ENCODE data around the gene NUMB. TPM values are rescaled to one million over a fixed set of nuclear protein-coding genes. Genes with fewer than 3 reads are reported as not detected.

NUMB gene
- total and polyA plus RNA-seq, 2 of the 13 experiments (the other 11 are each of a cell fraction or from before 2014, with no cell fraction given): 20.3 to 71.1 TPM

GRCh38 chr14:73312687-73313086 is 145.7 kb downstream of the NUMB start:
- Histone ChIP-seq H4K20me1 (ENCODE audit: insufficient read depth, low read length) (no peaks in the 10 kb centered on the region), H3K4me3 (replicated peaks in 1 of 3; ENCODE audit: insufficient read depth in 1 of 3, low read depth in 2 of 3, low read length in 3 of 3) (no peak overlapping the region), H3K9ac (ENCODE audit: insufficient read depth, low read depth, low read length) (no peak overlapping the region), H3K79me2 (ENCODE audit: insufficient read depth, low read length) (no peaks in the 10 kb centered on the region), H3K4me2 (ENCODE audit: low read depth, low read length) (no peak overlapping the region), H3K4me1 (ENCODE audit: insufficient read depth, low read length) (no peaks in the 10 kb centered on the region), H3K9me3 (ENCODE audit: low read length) (no peaks in the 10 kb centered on the region), H3K27ac (ENCODE audit: extremely low read length, insufficient read depth, low read length) (no peak overlapping the region), H3K27me3 (ENCODE audit: control insufficient read depth in 1 of 2, insufficient read depth in 2 of 2, low read length in 2 of 2) (no peaks in the 10 kb centered on the region), H2AFZ (ENCODE audit: low read length) (no peak overlapping the region), H3K36me3 (replicated peaks in 1 of 2; ENCODE audit: control insufficient read depth in 1 of 2, insufficient read depth in 2 of 2, low read length in 2 of 2) (0 out of 5 replicates have a peak, but pooled peaks cover 0 to 7% of the 10 kb centered on the region in 2 experiments)
- FAIRE-seq (no peak), DNase-seq (ENCODE audit: low spot score) (no peak), ATAC-seq (no peak)
- WGBS (ENCODE audit: low lambda C conversion rate): 99% methylated on average over 3 of the region's 3 CpGs
- no TSS peak for BruUV-seq (replicated peaks)
- ChIA-PET POLR2A (interaction anchor here (1.0 kb wide), 1 partner anchor 16 kb away, joined by 4 read pairs; no protein-coding TSS in a partner anchor), CTCF (ENCODE audit: low intra/inter-chr PET ratio, low total read pairs) (no interaction called here)
- intact Hi-C loops (cut with micrococcal nuclease; ENCODE audit: unreplicated experiment) (no loop called here), in situ Hi-C loops (cut with HindIII; ENCODE audit: extremely low pct_ligation_motif_present, low pct_unique_long_range_greater_than_20kb) (no loop called here)
- TF ChIP-seq TAF1 (CRISPR knock-in tag; IDR thresholded peaks at IDR 0.05) (no peak), YEATS2 (CRISPR knock-in tag; IDR thresholded peaks at IDR 0.05; ENCODE audit: borderline replicate concordance) (no peak), JUND (CRISPR knock-in tag; IDR thresholded peaks at IDR 0.05) (no peak), PITX1 (CRISPR knock-in tag; IDR thresholded peaks at IDR 0.05) (no peak), HOXA5 (CRISPR knock-in tag; IDR thresholded peaks at IDR 0.05) (no peak), ZBTB46 (CRISPR knock-in tag; IDR thresholded peaks at IDR 0.05; ENCODE audit: borderline replicate concordance) (no peak), NFYC (CRISPR knock-in tag; IDR thresholded peaks at IDR 0.05) (no peak), RELA (CRISPR knock-in tag; IDR thresholded peaks at IDR 0.05) (no peak), SCMH1 (CRISPR knock-in tag; IDR thresholded peaks at IDR 0.05; ENCODE audit: borderline replicate concordance) (no peak), IRF1 (CRISPR knock-in tag; IDR thresholded peaks at IDR 0.05; ENCODE audit: low read depth) (no peak), KMT2B (CRISPR knock-in tag; IDR thresholded peaks at IDR 0.05) (no peak), ZNF3 (CRISPR knock-in tag; IDR thresholded peaks at IDR 0.05) (no peak), MTA3 (CRISPR knock-in tag; IDR thresholded peaks at IDR 0.05) (no peak), TARDBP (CRISPR knock-in tag; IDR thresholded peaks at IDR 0.05) (no peak), ZNF761 (CRISPR knock-in tag; conservative IDR thresholded peaks at IDR 0.05) (no peak), SRY (CRISPR knock-in tag; IDR thresholded peaks at IDR 0.05) (no peak), ZFY (CRISPR knock-in tag; IDR thresholded peaks at IDR 0.05) (no peak), HNF4A (CRISPR knock-in tag; IDR thresholded peaks at IDR 0.05) (no peak), PATZ1 (CRISPR knock-in tag; IDR thresholded peaks at IDR 0.05) (no peak)
